Sigmoid colon (tissue), 4 donors: ENCODE results near the gene CALHM4.
"Not testable (repeated sequence)": the region's sequence is repeated elsewhere in the genome, so short reads cannot be mapped to it uniquely, and the experiment has no call there.

Experiments
- EP300 ChIP-seq, 4 donors: sonication (generic); formaldehyde crosslinking; IDR thresholded peaks; one replicate each; pipeline ENCODE4 v1.6.1; 2017; ENCODE audit warnings: antibody characterized with exemption in 4 of 4
- POLR2A ChIP-seq, 2 donors: fragments of 450-650 bp; IDR thresholded peaks; one replicate each; pipeline ENCODE4 v1.6.1; 2016; ENCODE audit warnings: antibody characterized with exemption in 2 of 2, mild to moderate bottlenecking in 2 of 2, moderate library complexity in 2 of 2
- POLR2AphosphoS5 ChIP-seq, 4 donors: sonication (generic); formaldehyde crosslinking; IDR thresholded peaks; one replicate each; pipeline ENCODE4 v1.6.1; 2017; ENCODE audit warnings: antibody characterized with exemption in 4 of 4

- not testable (repeated sequence) for TF ChIP-seq POLR2A, POLR2AphosphoS5, EP300 (IDR thresholded peaks at IDR 0.05)
Measured at GRCh38 chr6:116603916-116604315, 50.4 kb downstream of the CALHM4 start.
